Spleen (tissue), 11 donors: ENCODE measurements around the gene PADI4. TPM values are rescaled to one million over a fixed set of nuclear protein-coding genes. Genes with fewer than 3 reads are reported as not detected.
A peak's percentile ranks its signal among the peaks of the same experiment; 100 is the strongest.

Source experiments
- DNase-seq: peaks from one replicate; pipeline ENCODE4 v3.0.0-alpha.2; 2020
- H3K27ac ChIP-seq, 8 donors: fragments of 200-600 bp; sonication (generic) in 7 of 8; 1 replicate in 4 of 8; 2 replicates in 4 of 8; pipeline versions ENCODE4 v1.5.0 to v1.8.0; 2016 to 2021; ENCODE audit warnings: inconsistent platforms in 4 of 8, mild to moderate bottlenecking in 4 of 8, moderate library complexity in 1 of 8
- H3K27me3 ChIP-seq, 7 donors: fragments of 200-600 bp; sonication (generic) in 6 of 7; replicated peaks in 1 of 7; 1 replicate in 4 of 7; 2 replicates in 3 of 7; pipeline versions ENCODE4 v1.5.0 to v1.8.0; 2016 to 2021; ENCODE audit warnings: inconsistent platforms in 3 of 7, mild to moderate bottlenecking in 1 of 7
- H3K36me3 ChIP-seq, 6 donors: fragments of 200-600 bp; sonication (generic) in 5 of 6; 1 replicate in 4 of 6; 2 replicates in 2 of 6; pipeline versions ENCODE4 v1.5.0 to v1.8.0; 2016 to 2021; ENCODE audit warnings: inconsistent platforms in 2 of 6
- H3K4me1 ChIP-seq, 6 donors: fragments of 200-600 bp; sonication (generic) in 5 of 6; 1 replicate in 3 of 6; 2 replicates in 3 of 6; pipeline versions ENCODE4 v1.5.0 to v1.8.0; 2016 to 2021; ENCODE audit warnings: inconsistent platforms in 3 of 6
- H3K4me3 ChIP-seq, 8 donors: fragments of 200-600 bp; sonication (generic) in 7 of 8; 1 replicate in 4 of 8; 2 replicates in 4 of 8; pipeline versions ENCODE4 v1.5.0 to v1.8.0; 2016 to 2021; ENCODE audit warnings: inconsistent platforms in 4 of 8, mild to moderate bottlenecking in 4 of 8, moderate library complexity in 2 of 8
- H3K9me3 ChIP-seq, 8 donors: fragments of 200-600 bp; sonication (generic) in 7 of 8; 1 replicate in 4 of 8; 2 replicates in 4 of 8; pipeline versions ENCODE4 v1.5.0 to v1.8.0; 2016 to 2021; ENCODE audit warnings: inconsistent platforms in 4 of 8
- POLR2A ChIP-seq, 3 donors: fragments of 450-650 bp; IDR thresholded peaks; one replicate each; pipeline ENCODE4 v1.5.1; 2017; ENCODE audit warnings: antibody characterized with exemption in 3 of 3, mild to moderate bottlenecking in 1 of 3
- POLR2AphosphoS5 ChIP-seq, 3 donors: sonication (generic); formaldehyde crosslinking; IDR thresholded peaks; one replicate each; pipeline ENCODE4 v1.5.1; 2017; ENCODE audit warnings: antibody characterized with exemption in 3 of 3
- WGBS, 5 donors: extraction: QIAGEN DNeasy Blood & Tissue Kit in 3 of 5; methylation state at CpG; one replicate each; pipeline versions ENCODE4 v1.1.5 to v1.1.7; 2013 to 2018; 5-methylcytosine and 5-hydroxymethylcytosine counted together
- intact Hi-C: fragments of 100-400 bp; cut with DNase I; formaldehyde crosslinking; loops from one replicate; pipeline ENCODE4 v1.15.0; 2023; ENCODE audit warnings: low total_unique reads
- polyA plus RNA-seq, 3 donors: library from polyadenylated mRNA; stranded (reverse); fragments of 200-250 nt; gene quantifications; one replicate each; pipeline ENCODE4 v1.2.1, GENCODE V29; 2013
- total RNA-seq, 7 donors: library from RNA; depleted of rRNA in 3 of 7; stranded (reverse); fragments of >200 nt in 3 of 7; fragmentation: NEBNext Ultra II Directional in 4 of 7; extraction: Animal tissue kit (Norgen Biotek cat#: 25700) in 4 of 7; gene quantifications; one replicate each; pipeline versions ENCODE4 v1.1.0 to v1.2.1, GENCODE V29; 2016 to 2021
- TF ChIP-seq, protein P1 (sequence below), 11 experiments: fragments of 200-600 bp in 7 of 11; fragments of 450-650 bp in 4 of 11; sonication (generic) in 4 of 11; IDR thresholded peaks in 8 of 11; conservative IDR thresholded peaks in 3 of 11; 1 replicate in 7 of 11; 2 replicates in 4 of 11; pipeline versions ENCODE4 v1.4.0 to v1.8.0; 2016 to 2021; ENCODE audit warnings: antibody characterized with exemption in 11 of 11, inconsistent platforms in 4 of 11, mild to moderate bottlenecking in 1 of 11
- donor health status: healthy with polysubstance abuse.
- donor health status: DM: no; HTN: no; CAD: no; lungs with moderate emphysema.
- donor health status: DM: no; HTN: no; CAD: no.
- donor health status: Bipolar disorder and iron deficiency.
- donor health status: healthy.
- donor health status: DM: no; HTN: no; CAD: no.
- donor health status: DM: yes; HTN: yes; CAD: no.

The PADI4 gene
- total and polyA plus RNA-seq, 10 donors = 5.1 to 122 (median 19.8) TPM

DNA sequence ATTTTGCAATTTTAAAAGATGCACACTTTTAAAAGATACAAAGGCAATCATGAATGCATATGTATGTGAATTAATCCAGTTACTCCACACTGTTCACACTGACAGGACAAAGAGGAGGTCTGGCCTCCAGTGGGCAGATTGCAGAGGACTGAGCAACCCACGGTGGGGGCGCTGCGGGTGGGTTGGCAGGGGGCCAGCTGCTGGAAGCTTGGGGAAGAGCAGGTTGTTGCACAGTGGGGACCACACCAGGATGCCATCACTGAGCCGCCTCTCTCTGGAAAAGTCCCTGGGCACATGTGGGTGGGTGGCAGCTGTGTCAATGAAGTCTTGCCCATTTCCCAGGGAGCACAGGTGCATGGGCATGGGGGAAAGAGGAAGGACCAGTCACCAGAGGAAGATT lies 12.7 kb upstream of the PADI4 start:
- H3K4me1 ChIP-seq = no peaks in the 10 kb centered on the region

DNA sequence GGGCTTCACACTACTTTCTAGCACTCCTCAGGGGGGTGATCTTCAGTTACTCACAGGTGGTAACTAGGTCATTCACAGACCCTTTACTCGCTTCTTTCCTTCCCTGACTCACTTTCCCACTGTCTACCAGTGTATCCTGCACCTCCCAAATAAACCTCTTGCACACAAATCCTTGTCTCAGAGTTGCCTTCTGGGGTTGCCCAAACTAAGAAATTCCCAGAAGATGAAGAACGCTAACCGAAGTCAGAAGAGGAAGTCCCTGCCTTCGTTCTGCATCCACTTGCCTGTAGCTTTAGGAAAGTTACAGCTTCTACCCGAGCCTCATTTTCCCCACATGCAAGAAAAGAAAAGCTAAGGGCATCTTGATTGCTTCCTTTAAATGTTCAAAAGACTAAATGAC lies 11.9 kb upstream of the PADI4 start:
- TF ChIP-seq, protein P1, sequence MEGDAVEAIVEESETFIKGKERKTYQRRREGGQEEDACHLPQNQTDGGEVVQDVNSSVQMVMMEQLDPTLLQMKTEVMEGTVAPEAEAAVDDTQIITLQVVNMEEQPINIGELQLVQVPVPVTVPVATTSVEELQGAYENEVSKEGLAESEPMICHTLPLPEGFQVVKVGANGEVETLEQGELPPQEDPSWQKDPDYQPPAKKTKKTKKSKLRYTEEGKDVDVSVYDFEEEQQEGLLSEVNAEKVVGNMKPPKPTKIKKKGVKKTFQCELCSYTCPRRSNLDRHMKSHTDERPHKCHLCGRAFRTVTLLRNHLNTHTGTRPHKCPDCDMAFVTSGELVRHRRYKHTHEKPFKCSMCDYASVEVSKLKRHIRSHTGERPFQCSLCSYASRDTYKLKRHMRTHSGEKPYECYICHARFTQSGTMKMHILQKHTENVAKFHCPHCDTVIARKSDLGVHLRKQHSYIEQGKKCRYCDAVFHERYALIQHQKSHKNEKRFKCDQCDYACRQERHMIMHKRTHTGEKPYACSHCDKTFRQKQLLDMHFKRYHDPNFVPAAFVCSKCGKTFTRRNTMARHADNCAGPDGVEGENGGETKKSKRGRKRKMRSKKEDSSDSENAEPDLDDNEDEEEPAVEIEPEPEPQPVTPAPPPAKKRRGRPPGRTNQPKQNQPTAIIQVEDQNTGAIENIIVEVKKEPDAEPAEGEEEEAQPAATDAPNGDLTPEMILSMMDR (IDR thresholded peaks at IDR 0.05 in 8 of 11, conservative IDR thresholded peaks at IDR 0.05 in 3 of 11) = no peak
- no peak for TF ChIP-seq POLR2A (IDR thresholded peaks at IDR 0.05)
- no peak for TF ChIP-seq POLR2AphosphoS5 (IDR thresholded peaks at IDR 0.05)
- Histone ChIP-seq H3K4me3 (no peak overlapping the region), H3K9me3 (peaks cover 0 to 12% (median 7%) of the 10 kb centered on the region in 8 donors), H3K36me3 (no peaks in the 10 kb centered on the region), H3K4me1 (no peaks in the 10 kb centered on the region), H3K27me3 (peaks cover 0 to 30% (median 0%) of the 10 kb centered on the region in 7 donors), H3K27ac (no peak overlapping the region)
- WGBS, 5 donors = 60 to 86% (median 64%) methylated on average over 5 of the region's 5 CpGs
- DNase-seq = no peak
- intact Hi-C loops = no loop called here

More for the DNA sequence above, 12.7 kb upstream of the PADI4 start:
- Histone ChIP-seq H3K27ac (no peak overlapping the region), H3K9me3 (peaks cover 0 to 5% (median under 1%) of the 10 kb centered on the region in 8 donors), H3K36me3 (no peaks in the 10 kb centered on the region), H3K4me3 (no peak overlapping the region), H3K27me3 (peaks cover 0 to 36% (median 0%) of the 10 kb centered on the region in 7 donors)
- TF ChIP-seq POLR2AphosphoS5 (IDR thresholded peaks at IDR 0.05) (no peak), POLR2A (IDR thresholded peaks at IDR 0.05) (no peak)
- TF ChIP-seq, protein P1 (IDR thresholded peaks at IDR 0.05 in 8 of 11, conservative IDR thresholded peaks at IDR 0.05 in 3 of 11) = no peak
- intact Hi-C loops = no loop called here
- WGBS, 5 donors = 56 to 77% (median 58%) methylated on average over 4 of the region's 4 CpGs
- peak; percentile 37 for DNase-seq

DNA sequence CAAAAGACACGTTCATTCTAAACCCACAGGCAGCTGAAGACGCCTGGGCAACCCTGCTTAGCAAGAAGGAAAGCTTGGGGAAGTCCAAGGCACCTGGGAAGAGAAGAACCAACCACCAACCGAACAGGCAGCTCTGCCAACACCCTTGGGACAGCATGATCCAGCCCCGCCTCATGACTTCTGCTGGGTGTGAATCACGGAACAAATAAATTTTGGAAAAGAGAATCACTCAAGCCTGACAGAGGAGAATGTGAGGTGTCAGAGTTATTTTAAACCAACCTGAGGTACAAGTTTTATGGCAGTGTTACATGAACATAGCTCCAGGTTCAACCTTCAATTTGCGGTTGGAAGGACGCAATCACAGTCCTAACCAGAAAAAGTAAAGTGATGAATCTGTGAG lies 10.0 kb upstream of the PADI4 start:
- no peak overlapping the region for H3K27ac ChIP-seq
- no peak overlapping the region for H3K4me3 ChIP-seq
- H3K36me3 ChIP-seq = no peaks in the 10 kb centered on the region
- H3K27me3 ChIP-seq = peaks cover 0 to 18% (median 0%) of the 10 kb centered on the region in 7 donors
- peaks cover 0 to 30% (median 26%) of the 10 kb centered on the region in 8 donors for H3K9me3 ChIP-seq
- no peak for TF ChIP-seq POLR2A (IDR thresholded peaks at IDR 0.05)
- TF ChIP-seq, protein P1 (IDR thresholded peaks at IDR 0.05 in 8 of 11, conservative IDR thresholded peaks at IDR 0.05 in 3 of 11) = no peak
- TF ChIP-seq POLR2AphosphoS5 (IDR thresholded peaks at IDR 0.05) = no peak
- peak; percentile 7 for DNase-seq
- 78 to 91% (median 79%) methylated on average over 7 of the region's 7 CpGs for WGBS, 5 donors
- intact Hi-C loops = no loop called here
- no peaks in the 10 kb centered on the region for H3K4me1 ChIP-seq

DNA sequence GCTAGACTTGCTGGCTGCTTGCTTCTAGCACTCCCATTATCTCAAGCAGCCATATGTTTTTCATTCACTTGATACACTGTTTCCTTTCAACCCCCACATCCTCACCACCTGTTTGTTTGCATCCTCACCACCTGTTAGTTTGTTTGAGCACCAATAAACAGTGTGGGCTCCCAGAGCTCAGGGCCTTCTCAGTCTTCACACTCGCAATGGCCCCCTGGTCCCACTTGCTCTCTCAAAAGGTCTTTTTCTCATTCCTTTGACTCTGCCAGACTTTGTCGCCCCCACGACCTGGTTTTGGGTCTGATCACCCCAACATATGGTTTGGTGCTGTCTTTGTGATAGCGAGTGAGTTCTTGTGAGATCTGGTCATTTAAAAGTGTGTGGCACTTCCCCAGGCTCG lies 6.2 kb upstream of the PADI4 start:
- H3K4me1 ChIP-seq = peaks cover 0 to 28% (median 0%) of the 10 kb centered on the region in 6 donors
- peak; percentile 23 for DNase-seq
- no peak overlapping the region for H3K4me3 ChIP-seq
- intact Hi-C loops = no loop called here
- peaks cover 0 to 30% (median 27%) of the 10 kb centered on the region in 8 donors for H3K9me3 ChIP-seq
- TF ChIP-seq, protein P1 (IDR thresholded peaks at IDR 0.05 in 8 of 11, conservative IDR thresholded peaks at IDR 0.05 in 3 of 11) = no peak
- no peak for TF ChIP-seq POLR2A (IDR thresholded peaks at IDR 0.05)
- TF ChIP-seq POLR2AphosphoS5 (IDR thresholded peaks at IDR 0.05) = no peak
- no peaks in the 10 kb centered on the region for H3K36me3 ChIP-seq
- H3K27me3 ChIP-seq = peaks cover 0 to 12% (median 0%) of the 10 kb centered on the region in 7 donors
- no peak overlapping the region for H3K27ac ChIP-seq
- WGBS, 5 donors = 84 to 93% (median 87%) methylated on average over 5 of the region's 5 CpGs
